Measurements from ENCODE around the gene TTLL7. TPM values are rescaled to one million over a fixed set of nuclear protein-coding genes. Genes with fewer than 3 reads are reported as not detected.

Gene TTLL7
- total RNA-seq, 1 donor from 2014 or later: 14.0 TPM

DNA sequence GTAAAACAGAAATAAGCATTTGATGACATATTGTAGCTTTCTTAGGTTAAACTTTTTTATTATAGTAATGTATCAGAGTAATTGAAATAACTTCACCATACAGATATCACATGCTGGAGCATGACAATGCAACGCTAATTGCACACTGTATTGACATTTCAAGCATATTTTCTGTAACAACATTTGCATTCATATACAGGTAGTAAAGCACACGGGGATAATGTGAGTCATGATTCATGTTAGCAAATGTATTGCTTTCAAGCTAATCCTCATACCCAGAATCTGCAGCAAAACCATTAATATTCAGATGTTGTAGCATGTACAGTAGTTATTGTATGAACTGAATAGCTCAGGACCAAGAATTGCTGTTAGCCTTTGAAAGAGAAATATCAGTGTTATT, 133.9 kb downstream of the TTLL7 start:
- DNase-seq (ENCODE audit: low read depth): no peak

DNA sequence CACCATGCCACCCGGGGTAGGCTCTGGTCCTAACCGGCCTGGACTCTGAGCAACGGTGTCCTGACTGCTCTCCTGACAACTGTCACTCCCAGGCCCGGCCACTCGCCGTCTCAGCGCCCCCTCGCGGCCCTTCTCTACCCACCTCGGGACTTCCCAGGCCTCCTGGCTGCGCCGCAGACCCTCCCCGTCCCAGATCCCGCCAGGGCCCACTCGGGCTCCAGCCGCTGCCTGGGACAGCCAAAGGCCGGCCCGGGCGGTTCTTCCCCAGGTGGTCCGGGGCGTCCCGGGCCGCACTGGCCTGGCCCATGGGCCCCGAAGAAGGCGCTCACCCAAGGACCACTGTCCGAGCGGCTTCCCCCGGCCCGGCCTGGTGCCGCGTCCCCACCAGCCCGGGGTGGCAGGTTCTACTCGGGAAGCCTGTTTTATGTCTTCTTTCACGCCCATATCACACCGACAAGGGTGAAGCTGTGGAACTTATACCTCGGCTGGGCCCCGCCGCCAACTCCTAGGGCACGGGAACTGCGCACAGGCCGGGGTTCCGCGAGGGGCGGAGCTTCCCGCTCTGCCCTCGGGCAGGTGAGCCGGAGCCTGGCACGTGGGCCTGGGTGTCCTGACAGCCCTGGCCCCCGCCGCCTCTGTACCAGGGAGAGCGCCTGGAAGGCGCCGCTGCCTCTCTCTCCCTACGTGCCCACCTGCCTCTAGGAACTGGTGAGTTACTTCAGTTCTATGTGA, 138.3 kb downstream of the TTLL7 start:
- peak; percentile 31 for DNase-seq (ENCODE audit: low read depth)

- no peak for DNase-seq (ENCODE audit: low read depth)
These were observed 141.2 kb downstream of the TTLL7 start for GRCh38 chr1:83857716-83858115.

DNA sequence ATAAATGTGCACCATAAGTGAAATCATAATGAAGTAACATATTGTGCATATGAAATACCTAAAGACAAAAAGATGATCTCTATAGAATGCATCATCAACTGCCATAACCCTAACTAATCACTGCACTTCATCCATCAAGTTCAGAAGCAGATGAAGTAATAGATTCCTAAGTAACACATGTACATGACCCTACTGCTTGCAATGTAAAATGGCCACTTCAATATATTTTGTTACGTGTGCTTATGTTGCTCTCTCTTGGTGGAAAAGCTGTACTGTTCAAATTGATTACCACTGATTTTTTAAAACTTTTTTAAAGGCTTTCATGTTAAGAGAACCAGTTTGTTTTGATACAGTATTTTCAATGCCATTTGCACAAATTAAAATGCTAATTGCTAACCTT, 141.8 kb downstream of the TTLL7 start:
- peak; percentile 44 for DNase-seq (ENCODE audit: low read depth)

- DNase-seq (ENCODE audit: low read depth): no peak
These were observed 142.6 kb downstream of the TTLL7 start for GRCh38 chr1:83856381-83856780.

GRCh38 chr1:83854456-83854855, 144.5 kb downstream of the TTLL7 start:
- DNase-seq (ENCODE audit: low read depth): no peak

- DNase-seq (ENCODE audit: low read depth): peak; percentile 18
These were observed 148.1 kb downstream of the TTLL7 start for GRCh38 chr1:83850834-83851233.

GRCh38 chr1:83849191-83850061, 149.5 kb downstream of the TTLL7 start:
- DNase-seq (ENCODE audit: low read depth): no peak

GRCh38 chr1:83846138-83846537, 152.8 kb downstream of the TTLL7 start:
- no peak for DNase-seq (ENCODE audit: low read depth)

DNA sequence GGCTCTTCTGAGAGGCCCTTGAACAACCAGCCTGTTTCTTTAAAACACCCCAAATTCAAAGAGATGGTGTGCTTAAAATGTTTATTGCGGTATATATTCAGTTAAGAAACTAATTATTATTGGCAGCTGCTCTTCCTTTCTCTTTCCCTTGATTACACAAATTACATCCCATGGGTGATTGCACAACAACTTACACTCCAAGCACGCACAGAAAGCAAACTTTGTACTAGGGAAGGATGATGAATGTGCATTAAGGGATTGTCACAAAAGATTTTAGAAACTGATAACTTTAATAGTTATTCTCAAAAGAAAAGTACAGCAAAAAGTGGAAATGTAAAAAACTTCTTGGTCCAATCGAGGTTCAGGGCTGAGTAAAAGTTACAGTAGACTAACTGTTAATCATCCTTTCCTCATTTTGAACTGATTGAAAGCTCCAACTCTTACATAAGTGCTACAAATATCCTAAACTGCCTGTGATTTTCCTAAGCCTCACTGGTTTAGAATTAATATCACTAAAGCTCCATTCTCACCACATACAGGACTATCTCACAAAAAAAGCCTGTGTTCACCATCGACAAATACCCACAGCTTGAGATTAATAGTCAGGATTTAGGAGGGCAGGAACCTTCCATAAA, 153.4 kb downstream of the TTLL7 start:
- peak; percentile 46 for DNase-seq (ENCODE audit: low read depth)

GRCh38 chr1:83844546-83844945, 154.4 kb downstream of the TTLL7 start:
- DNase-seq (ENCODE audit: low read depth): no peak

DNA sequence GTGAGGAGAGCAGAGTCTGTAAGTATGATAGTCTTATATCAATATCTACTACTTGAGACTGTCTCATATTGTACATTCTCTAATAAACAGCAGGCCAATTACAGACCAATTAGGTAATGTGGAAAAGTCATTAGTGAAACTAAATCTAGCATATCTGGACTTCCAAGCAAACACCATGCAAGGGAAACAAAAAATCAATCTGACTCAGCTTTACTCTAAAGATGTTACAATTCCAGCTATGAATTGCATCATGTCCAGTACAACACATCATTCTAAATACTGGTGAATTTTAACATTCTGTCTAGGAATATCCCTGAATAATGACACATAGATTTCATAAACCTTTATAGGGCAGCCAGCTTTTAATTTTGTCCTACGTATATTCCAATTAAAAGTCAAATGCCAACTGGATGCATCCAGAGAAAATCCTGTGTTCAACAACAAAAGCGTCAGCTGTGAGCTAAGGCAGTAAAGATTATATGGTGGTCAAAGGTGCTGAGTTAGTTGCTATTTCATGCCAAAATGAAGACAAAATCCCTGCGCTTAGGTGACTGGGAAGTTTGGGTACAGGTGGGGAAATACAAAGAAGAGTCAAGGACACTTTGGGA, 159.3 kb downstream of the TTLL7 start:
- peak; percentile 36 for DNase-seq (ENCODE audit: low read depth)

DNA sequence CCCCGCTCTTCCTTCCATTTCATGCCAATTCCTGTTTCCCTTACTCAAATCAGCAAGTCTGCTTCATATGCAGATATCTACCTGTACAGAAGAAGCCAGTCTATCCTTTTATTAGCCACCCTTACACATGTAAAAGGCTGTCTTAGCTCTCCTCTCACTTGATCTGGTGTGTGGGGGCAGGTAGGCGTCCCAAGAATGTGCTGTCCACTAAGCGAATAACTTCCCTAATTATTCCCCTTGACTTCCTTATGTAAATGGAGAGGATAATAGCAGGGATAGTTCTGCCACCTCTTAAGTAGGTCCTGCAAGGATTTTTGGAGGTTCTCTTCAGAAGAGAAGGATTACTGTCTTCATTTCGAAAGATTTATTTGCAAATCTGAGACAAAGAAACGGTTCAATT, 160.4 kb downstream of the TTLL7 start:
- DNase-seq (ENCODE audit: low read depth): no peak

DNA sequence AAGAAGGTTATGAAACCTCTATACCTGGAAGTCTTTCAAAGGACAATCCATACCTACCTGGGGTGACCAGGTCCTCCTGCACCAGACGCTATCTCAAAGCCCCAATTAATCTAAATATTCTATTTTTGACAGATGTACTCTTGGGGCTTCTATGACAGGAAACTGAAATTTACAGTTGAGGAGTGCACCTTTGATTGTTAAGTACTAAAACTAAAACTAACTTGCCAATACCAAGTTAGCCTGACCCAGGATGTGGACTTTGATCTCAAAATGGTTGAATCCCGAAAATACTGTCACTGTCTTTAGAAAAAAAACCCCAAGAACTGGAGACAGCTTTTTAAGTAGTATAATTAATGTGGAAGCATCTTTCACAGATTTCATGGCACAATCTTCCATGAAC, 162.4 kb downstream of the TTLL7 start:
- DNase-seq (ENCODE audit: low read depth): no peak

DNA sequence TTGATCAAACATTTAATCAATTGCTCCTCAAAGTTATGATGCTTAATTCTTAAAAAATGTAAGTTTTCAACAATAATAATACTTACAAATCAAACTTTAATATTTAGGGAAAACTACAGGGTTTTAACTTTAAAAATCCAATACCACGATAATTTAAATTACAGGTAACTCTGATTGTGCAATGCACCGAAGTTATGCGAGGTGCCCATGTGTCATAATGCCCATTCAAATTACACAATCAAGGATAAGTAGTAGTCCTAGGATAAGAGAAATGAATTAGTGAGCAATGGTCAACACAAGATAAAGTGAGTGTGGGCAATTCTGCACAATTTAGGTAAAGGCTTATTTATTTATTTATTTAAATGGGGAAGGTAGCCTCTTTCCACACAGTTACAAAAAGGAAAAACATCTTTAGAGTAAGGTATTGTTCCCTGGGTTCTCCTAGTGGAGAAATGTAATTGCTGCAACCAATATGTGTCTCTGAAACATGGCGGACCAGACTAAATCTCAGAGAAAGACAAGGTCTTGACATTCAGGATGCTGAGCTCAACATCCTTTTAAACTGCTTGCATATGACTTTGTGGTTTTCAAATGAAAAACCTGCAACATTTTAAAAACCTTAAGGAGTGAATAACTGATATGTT, 164.2 kb downstream of the TTLL7 start:
- DNase-seq (ENCODE audit: low read depth): no peak

- DNase-seq (ENCODE audit: low read depth): no peak
These were observed 166.7 kb downstream of the TTLL7 start for GRCh38 chr1:83832194-83832593.

- DNase-seq (ENCODE audit: low read depth): no peak
These were observed 169.8 kb downstream of the TTLL7 start for GRCh38 chr1:83829106-83829505.

DNA sequence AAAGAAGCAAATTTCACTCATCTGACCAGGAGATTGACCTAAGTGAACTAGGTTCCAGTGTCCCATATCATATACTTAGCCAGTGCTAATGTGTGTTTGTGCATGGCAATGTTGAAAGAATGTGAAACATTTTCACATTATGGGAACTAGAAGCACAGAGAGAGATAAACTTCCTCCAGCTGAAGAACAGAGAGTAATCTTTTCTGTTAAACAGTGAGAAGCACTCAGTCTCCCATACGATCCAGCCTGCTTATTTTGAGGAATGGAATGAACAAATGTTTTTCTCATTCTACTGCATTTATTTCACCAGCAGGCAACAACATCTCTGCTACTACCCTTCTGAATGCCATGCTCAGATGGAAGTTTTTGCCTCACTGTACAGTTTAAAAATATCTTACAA, 170.5 kb downstream of the TTLL7 start:
- no peak for DNase-seq (ENCODE audit: low read depth)

- DNase-seq (ENCODE audit: low read depth): no peak
These were observed 171.2 kb downstream of the TTLL7 start for GRCh38 chr1:83827741-83828140.

GRCh38 chr1:83822208-83822607, 176.7 kb downstream of the TTLL7 start:
- peak; percentile 41 for DNase-seq (ENCODE audit: low read depth)

GRCh38 chr1:83819436-83819835, 179.5 kb downstream of the TTLL7 start:
- no peak for DNase-seq (ENCODE audit: low read depth)

GRCh38 chr1:83818916-83819315, 180.0 kb downstream of the TTLL7 start:
- peak; percentile 59 for DNase-seq (ENCODE audit: low read depth)

Data from renal cortical epithelial cell (primary cell).